Left lobe of liver (tissue), 2 donors: ENCODE results near the gene CLDN2. TPM values are rescaled to one million over a fixed set of nuclear protein-coding genes. Genes with fewer than 3 reads are reported as not detected.
A peak's percentile ranks its signal among the peaks of the same experiment; 100 is the strongest.
"Not testable (repeated sequence)": the region's sequence is repeated elsewhere in the genome, so short reads cannot be mapped to it uniquely, and the experiment has no call there.

Experiments used
- ATAC-seq: fragments of 200-7000 bp; cut with Tn5 transposase; one replicate; pipeline ENCODE4 v1.9.1; 2020; ENCODE audit warnings: mild to moderate bottlenecking, moderate library complexity
- DNase-seq: peaks from one replicate; pipeline ENCODE4 v3.0.0-alpha.2; 2020; ENCODE audit warnings: low spot score
- total RNA-seq: library from RNA; stranded (reverse); gene quantifications from one replicate; pipeline ENCODE4 v1.2.1, GENCODE V29; 2021
- donor health status: DM: no; HTN: no; CAD: no; lungs with moderate emphysema.
- donor health status: DM: no; HTN: yes; CAD: no.

CLDN2 gene, protein sequence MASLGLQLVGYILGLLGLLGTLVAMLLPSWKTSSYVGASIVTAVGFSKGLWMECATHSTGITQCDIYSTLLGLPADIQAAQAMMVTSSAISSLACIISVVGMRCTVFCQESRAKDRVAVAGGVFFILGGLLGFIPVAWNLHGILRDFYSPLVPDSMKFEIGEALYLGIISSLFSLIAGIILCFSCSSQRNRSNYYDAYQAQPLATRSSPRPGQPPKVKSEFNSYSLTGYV
- total RNA-seq = 6.0 TPM

DNA sequence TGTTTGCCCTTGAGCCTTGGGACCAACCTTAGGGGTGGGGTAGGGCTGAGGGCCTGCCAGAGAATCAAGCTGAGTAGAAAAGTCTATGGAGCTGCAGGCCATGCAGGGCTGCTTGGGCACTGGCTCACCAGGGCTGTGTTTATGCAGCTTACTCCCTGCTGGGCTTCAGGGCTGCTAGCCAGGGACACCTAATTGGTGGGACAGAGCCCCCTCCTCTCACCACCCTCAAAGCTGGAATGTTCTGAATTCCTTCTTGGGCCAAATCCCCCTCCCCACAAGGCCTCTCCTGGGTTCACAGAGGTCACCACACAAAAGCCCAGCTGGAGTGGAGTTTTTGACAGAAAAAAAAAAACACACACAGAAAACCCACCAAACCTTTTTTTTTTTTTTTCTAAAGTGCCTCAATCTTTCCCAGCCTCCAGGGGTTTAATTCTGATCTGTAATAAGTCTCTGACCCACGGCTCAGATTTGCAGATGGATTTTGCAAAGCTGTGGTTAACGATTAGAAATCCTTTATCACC, at the start of gene CLDN2:
Gene CLDN2, plus strand, starts transcription at position 471 of the 521 bp plus-strand sequence. CDS start 7,827 bp downstream, outside the sequence.
- ATAC-seq (no peak), DNase-seq (no peak)

DNA sequence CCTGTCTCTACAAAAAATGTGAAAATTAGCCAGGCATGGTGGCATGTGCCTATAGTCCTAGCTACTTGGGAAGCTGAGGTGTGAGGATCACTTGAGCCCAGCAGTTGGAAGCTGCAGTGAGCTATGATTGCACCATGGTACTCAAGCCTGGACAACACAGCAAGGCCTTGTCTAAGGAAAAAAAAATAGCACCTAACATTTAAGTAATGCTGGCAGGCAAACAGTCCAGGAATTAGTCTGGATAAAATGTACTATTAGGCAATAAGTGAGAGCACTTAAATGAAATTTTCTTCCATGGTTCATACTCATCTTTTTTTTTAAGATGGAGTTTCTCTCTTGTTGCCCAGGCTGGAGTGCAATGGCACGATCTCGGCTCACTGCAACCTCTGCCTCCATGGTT, 47.4 kb upstream of the CLDN2 start:
- not testable (repeated sequence) for DNase-seq, ATAC-seq

DNA sequence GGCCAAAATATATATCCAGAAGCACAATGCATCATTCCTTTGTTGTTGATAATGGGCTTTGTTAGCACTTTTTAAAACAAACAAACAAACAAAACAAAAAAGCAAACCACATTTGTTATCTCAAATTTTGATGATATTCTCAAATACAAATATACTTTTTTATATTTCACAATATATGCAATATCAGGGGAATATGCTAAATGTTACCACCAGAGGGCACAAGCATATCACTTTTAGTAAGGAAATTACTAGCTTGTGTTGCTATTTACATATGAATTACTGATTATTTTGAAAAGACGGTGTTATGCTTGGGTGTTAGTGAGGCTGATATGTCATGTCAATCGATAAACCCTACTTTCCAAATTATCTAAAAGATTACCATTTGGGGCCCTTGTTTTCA, 46.1 kb upstream of the CLDN2 start:
- peak; percentile 31 for ATAC-seq
- DNase-seq = no peak

DNA sequence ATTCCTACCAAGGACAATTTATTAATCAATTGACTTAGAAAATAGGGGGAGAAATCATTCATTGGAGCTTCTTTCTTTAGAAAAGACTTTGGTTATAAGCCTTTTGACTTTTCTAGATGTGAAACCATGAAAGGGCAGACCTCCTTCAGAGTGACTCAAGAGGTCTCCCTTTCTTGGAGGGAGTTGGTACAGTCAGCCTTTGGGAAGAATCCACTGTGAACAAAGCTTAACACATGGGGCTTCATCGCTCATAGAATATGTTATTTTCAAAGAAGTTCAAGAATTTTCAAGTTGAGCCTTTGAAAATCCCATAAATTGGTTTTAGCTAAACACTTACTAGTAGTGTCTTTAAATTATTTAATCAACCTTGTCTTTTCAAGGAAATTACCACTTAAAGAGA, 45.1 kb upstream of the CLDN2 start:
- ATAC-seq = no peak
- no peak for DNase-seq

DNA sequence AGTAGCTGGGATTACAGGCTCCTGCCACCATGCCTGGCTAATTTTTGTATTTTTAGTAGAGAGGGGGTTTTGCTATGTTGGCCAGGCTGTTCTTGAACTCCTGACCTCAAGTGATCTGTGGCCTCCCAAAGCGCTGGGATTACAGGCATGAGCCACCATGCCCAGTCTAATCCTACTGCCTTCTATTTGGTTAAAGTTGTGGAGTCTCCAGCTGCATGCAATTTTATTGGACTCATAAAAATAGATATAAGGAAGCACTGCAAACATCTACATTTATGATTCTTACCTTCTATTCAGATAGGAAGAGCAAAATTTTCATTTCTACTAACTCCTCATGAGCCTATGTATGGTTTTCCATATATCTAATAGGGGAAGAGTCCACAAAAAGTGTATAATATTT, 30.7 kb upstream of the CLDN2 start:
- ATAC-seq (no peak), DNase-seq (no peak)

DNA sequence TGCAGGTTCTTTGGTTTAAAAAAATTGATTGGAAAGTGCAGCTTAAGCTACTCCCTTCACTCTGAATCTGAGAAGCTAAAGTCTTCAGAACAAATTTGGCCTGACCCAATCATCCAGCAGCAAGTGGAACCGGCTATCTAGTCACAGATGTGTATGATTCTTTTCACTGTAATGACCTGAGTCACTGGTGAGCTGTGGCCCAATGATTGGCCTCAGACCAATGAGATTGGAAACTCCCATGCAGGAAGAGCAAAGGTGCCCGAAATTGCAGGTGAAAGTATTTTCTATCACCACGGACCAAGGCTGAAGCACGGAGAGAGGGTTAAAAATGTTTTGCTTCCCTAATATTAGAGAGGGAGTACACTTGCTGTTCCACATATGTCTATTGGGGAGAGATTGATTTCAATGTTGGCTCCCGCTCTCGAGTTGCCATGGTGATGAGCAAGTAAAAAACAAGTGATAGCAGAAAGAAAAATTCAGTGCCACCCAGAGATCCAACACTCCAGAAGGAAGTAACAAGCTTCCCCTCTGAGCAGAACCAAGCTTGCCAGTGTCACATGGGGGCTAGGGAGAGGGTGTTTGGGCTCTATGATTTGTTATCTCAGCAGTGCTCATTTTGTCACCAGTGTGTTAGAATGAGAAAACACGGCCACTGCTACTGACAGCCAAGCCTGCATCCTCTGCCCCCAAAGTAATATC, 28.3 kb upstream of the CLDN2 start:
- ATAC-seq = no peak
- DNase-seq = no peak

DNA sequence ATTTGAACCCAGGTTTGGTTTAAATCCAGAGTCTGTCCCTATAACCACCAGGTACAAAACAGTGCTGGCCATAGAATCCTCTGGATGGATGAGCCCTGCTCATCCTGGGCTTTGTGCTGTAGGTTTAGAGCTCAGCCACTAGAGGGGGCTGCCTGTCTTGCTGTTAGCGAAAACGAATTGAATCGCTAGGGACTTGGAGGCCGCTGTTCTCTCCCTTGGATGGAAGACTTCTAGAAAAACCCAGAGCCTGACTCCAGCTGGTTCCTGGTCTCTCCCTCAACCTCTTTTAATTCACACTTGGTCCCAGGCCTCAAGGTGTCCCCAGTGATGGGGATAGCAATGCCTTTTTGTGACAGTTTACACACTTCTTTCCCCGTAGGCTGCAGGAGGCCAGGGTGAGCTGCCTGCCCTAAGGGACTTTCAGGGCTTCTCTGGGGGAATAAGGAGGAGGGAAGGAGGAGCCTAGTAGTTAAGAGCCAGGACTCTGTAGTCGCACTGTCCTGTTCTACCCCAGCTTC, 25.8 kb upstream of the CLDN2 start:
- ATAC-seq = peak; percentile 92
- peak; percentile 51 for DNase-seq

DNA sequence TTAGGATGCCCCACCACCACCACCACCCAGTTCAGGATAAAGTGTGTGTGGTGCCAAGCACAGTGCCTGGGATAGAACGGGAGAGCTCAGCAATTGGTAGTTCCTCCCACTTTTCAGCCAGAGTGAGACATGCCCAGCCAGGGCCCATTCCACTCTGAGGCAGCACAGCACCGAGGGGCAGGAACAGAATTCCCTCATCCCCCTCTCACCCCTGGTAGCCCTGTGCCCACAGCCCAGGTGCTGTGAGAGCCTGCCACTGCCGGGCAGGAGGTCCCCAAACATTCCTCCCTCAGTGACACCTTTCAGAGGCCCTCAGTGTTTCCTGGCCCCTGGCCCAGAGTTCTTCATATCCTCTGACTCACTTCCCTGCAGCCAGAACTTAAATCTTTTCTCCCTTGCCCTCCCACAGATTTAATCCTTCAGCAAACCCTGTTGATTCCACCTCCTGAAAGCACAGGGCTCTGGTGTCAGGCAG, 25.2 kb upstream of the CLDN2 start:
- ATAC-seq (no peak), DNase-seq (no peak)

DNA sequence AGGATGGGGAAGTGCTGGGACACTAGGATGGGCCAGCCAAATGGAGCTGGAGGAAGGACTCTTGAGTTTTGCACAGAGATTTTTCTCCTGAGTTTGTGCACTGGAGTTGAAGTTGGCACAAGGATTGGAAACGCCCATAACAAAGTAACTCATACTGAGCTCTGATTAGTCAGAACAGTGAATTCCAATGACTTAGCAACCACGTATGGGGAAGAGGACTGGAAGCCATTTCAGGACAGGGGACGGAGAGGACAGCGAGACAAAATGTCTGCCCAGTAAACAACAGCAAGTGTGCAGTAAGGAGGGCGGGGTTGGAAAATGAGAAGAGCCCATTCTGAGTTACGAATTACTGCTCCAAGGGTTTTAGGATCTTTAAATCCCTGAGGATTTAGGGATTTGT, 22.9 kb upstream of the CLDN2 start:
- DNase-seq = no peak

DNA sequence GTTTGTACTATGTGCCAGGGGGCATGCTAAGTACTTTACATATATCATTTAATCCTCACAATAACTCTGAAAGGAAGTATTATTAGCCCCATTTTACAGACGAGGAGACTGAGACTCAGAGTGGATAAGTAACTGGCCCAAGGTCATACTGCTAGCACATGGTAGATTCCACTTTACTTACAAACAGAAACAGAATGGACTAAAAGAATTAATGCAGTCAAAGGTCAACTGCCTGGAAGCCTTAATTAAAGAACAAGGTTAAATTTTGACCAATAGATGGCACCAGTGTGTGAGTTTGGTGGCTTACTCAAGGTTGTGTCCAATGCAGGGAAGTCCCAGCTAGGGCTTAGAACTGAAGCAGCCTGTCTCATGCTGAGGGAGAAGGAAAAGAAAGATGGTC, 21.7 kb upstream of the CLDN2 start:
- DNase-seq = no peak

More for the DNA sequence above, 22.9 kb upstream of the CLDN2 start:
- ATAC-seq = no peak

DNA sequence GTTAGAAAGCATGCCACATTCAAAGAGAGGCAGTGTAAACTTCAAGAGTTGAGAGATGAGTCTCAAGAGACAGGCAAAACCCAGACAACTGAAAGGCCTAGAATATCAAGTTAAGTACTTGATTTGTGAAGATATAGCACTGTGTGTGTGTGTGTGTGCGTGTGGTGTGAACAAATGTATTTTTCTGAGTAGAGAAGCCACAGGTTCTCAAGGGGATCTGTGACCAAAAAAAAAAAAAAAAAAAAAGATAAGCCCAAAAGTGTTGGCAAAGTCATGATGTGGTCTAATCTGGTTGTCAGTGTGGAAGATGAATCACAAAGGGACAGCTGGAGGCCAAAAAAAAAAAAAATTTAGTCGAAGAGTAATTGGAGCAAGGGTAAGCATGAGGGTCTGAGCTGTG, 20.9 kb upstream of the CLDN2 start:
- DNase-seq (no peak), ATAC-seq (no peak)

More for the DNA sequence above, 21.7 kb upstream of the CLDN2 start:
- peak; percentile 57 for ATAC-seq

DNA sequence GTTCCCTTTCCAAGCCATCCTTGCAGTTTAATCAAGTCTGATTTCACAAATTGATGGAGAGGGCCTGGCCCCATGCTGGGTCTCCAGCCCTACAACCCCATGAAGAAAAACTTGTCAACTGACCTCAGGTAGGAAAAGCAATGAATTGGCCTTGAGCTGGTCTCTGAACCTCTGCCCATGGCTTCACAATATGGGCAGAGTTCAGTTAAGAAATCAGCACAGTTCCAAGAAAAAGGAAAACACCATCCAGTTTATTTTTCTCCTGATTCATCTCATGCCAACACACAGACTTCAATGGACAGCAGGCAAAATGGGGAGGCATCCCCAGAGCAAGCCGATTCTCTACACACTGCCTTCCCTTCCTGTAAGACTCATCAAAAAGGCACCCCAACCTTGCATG, 20.4 kb upstream of the CLDN2 start:
- ATAC-seq (peak; percentile 21), DNase-seq (peak; percentile 53)

DNA sequence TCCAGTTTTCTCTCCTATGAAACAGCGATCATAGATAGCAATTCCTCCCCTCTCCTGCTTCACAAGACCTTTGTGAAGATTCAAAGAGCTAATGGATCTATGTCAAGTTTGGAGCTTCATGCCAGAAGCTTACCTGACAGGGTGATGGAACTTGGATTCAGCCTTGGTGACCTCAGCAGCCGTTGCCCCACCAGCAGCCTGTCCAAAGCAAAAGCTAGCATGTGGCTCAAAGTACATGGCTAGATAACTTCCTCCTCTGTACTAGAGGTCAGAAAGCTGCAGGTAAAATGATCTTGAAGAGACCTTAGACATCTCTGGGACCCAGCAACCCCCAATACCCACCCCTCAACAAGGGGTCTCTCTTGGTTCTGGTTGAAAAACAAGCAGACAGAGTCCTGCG, 18.9 kb upstream of the CLDN2 start:
- DNase-seq = peak; percentile 65
- peak; percentile 57 for ATAC-seq

DNA sequence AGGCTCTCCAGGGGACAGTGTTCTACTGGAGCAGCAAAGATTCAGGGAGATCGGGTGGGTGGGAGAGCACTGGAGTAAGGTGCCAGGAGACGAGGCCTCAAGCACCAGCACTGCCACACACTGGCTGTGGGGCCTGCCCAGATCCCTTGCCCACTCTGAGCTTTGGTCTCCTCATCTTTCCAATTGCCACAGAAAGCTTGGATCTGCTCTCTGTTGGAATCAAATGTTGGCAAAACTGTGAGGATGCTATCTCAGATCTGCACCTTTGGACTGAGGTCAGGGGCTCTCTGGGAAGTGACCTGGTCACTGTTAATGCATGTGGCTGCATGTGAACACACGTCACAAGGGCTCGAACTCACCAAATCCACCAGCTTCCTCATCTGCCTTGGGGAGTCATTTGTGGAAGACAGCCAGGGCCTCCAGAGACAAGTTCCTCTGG, 18.4 kb upstream of the CLDN2 start:
- ATAC-seq (peak; percentile 59), DNase-seq (peak; percentile 86)

DNA sequence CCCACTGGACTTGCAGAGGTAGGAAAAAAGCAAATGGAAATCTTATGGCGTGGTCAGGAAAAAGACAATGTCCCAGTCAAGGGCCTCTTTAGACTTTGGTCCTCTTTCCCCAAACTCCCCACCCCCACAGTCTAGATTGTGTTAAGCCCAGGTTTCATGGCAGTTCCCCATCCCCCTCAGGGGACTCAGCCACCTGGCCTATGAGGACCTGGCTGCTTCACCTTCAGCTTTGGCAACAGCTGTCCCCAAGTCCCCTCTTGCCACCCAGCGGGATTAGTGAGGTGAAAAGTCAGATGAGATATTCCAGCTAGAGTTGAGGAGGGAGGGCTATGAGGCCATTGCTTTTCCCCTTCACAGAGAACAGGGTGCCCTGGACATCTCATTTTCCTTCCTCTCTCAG, 17.5 kb upstream of the CLDN2 start:
- ATAC-seq = peak; percentile 29
- peak; percentile 57 for DNase-seq

DNA sequence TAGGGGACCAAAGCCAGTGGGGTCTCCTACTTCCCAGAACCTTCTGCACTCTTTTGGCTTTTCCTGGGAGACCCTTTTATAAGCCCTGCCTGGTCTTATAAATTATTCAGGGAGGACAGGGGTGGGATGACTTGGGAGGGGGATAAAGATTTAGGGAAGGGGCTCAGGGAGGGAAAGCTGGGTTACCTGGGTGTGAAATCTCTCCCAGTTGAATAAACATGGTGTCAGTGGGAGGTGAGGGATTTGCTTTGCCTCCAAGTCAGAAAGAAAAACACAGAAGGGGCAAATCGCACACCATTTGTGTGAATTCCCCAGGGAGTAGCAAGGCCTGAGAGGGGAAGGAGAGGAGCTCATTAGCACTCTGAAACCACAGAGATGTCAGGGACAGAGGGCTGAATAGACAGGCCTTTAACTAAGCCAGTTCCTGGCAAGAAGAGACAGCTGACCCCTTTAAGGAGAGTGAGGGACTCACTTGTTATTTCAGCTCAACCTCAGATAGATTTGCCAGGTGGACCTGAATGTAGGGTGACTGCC, 16.8 kb upstream of the CLDN2 start, which contains the start of gene RIPPLY1:
Gene RIPPLY1, minus strand, starts transcription at position 51 of the 534 bp plus-strand sequence. CDS start 54 bp downstream, outside the sequence.
- no peak for ATAC-seq
- no peak for DNase-seq

DNA sequence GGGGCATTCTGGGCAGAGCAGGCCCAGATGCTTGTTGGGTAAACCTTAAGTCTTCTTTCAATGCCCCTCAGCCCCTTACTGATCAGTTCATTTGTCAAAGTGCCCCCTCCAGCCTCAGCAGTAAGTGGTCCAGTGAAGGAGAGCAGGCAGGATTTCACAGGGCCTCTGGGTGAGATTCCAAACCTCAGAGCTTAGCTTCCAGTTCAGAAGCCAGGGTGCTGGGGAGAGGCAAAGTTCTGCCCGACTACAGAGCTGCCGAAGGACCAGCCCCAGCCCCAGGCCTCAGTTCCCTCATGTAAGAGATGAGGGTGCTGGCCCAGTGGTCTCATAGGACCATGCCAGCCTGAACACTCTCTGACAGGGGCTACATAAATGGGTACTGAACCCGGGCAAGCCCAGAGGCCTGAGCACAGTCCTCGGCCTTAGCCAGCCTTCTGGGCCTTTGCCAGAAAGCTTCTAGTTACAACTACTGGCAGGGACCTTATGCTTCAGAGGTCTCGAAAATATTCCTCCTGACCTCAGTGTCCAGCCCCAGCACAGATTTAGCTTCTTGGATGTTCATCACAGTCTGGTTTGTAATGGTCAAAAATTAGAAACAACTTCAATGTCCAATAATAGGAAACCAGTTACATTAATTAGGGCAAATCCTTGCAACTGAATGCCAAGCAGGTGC, 16.2 kb upstream of the CLDN2 start:
- DNase-seq (peak; percentile 44), ATAC-seq (peak; percentile 15)

DNA sequence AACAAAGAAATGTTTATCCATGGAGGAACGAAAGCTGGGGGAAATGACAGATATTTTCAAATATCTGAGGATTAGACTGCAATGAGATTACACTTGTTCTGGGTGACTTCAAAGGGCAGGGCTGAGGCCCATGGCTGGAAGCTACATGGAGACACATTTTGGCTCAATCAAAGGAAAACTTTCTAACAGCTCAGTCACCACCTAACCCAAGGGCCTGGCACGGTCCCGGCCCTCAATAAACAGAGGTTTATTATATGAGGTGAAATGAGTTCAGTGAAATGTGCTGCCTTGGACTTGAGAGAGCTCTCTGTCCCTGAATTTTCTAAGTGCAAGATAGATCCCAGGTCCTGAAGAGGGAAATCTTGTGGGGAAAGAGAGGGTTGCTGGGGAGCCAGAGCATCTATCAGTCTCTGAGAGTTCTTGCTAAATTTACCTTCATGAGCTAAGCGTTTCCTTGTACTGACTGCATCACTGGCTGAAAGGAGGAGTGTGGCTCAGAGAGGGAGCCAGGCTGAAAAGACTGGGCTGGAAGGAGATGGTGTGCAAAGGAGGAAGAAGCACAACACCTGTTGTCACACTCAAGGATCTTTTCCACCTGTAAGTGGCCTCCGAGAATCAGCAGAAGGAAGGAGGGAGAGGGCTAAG, 15.0 kb upstream of the CLDN2 start:
- ATAC-seq (no peak), DNase-seq (no peak)

DNA sequence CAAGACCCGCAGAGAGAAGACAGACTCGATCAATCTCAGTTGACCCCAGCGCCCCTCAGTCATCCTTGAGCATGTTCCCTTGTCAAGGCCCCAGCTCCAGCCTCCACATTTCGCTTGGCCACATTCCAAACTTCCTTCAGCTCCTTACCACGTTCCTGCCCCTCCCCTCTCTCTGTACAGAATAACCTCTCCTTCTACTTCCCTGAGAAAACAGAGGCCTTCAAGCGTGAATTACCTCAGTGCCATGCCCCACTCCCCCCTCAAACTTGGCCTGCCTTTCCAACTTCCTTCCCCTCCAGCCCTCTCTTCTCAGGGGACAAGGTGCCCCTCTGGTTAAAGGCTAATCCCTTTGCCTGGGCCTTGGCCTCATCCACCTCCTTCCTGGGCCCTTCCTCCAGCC, 13.8 kb upstream of the CLDN2 start:
- ATAC-seq (no peak), DNase-seq (no peak)

DNA sequence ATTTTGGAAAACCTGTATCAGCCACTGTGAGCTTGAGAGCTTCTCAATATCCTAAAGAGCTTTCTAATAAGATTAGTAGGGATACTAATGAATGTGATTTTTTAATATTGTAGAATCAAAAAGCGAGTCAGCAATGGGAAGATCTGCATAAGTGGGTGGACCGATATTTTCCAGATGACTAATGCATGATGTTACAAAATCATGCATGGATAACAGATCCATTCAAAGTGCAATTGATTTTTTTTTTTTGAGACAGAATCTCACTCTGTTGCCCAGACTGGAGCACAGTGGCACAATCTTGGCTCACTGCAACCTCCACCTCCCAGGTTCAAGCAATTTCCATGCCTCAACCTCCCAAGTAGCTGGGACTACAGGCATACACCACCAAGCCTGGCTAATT, 7.3 kb upstream of the CLDN2 start:
- DNase-seq (peak; percentile 45), ATAC-seq (peak; percentile 74)
